HG03175 (cell line): ENCODE data around the gene PCDHA7.
"Not testable (repeated sequence)": the region's sequence is repeated elsewhere in the genome, so short reads cannot be mapped to it uniquely, and the experiment has no call there.

Source experiments
- ATAC-seq: cut with Tn5 transposase; IDR thresholded peaks from one replicate; pipeline ENCODE4 v1.9.1; 2021; ENCODE audit warnings: mild to moderate bottlenecking, moderate library complexity; ENCODE audit not compliant: unreplicated experiment

The PCDHA7 gene

GRCh38 chr5:140833993-140834392 lies at the start of gene PCDHA7:
Gene PCDHA7, plus strand, starts transcription at chr5:140834269. Its CDS starts 115 bp downstream, at chr5:140834384.
- no peak for ATAC-seq

GRCh38 chr5:140785905-140786686 lies 48.0 kb upstream of the PCDHA7 start, which contains the start of gene PCDHA1:
Gene PCDHA1, plus strand, starts transcription at chr5:140786140.
- no peak for ATAC-seq

- ATAC-seq, result not testable (repeated sequence)
Measured at GRCh38 chr5:140787422-140787821, 46.6 kb upstream of the PCDHA7 start.

- not testable (repeated sequence) for ATAC-seq
Measured at GRCh38 chr5:140787849-140788504, 46.1 kb upstream of the PCDHA7 start.

GRCh38 chr5:140791089-140791488 lies 43.0 kb upstream of the PCDHA7 start:
- no peak for ATAC-seq

- ATAC-seq, result no peak
Measured at GRCh38 chr5:140794595-140795258, 39.3 kb upstream of the PCDHA7 start, which contains the start of gene PCDHA2. Gene PCDHA2, plus strand, starts transcription at chr5:140794852.

GRCh38 chr5:140795259-140795641 lies 38.8 kb upstream of the PCDHA7 start:
- ATAC-seq, result no peak

- ATAC-seq, result not testable (repeated sequence)
Measured at GRCh38 chr5:140796072-140796717, 37.9 kb upstream of the PCDHA7 start.

GRCh38 chr5:140796718-140797095 lies 37.4 kb upstream of the PCDHA7 start:
- ATAC-seq, result no peak

GRCh38 chr5:140800816-140801493 lies 33.1 kb upstream of the PCDHA7 start, which contains the start of gene PCDHA3:
Gene PCDHA3, plus strand, starts transcription at chr5:140801057.
- no peak for ATAC-seq

- no peak for ATAC-seq
Measured at GRCh38 chr5:140801494-140801841, 32.6 kb upstream of the PCDHA7 start.

GRCh38 chr5:140802381-140802780 lies 31.7 kb upstream of the PCDHA7 start:
- ATAC-seq, result not testable (repeated sequence)

GRCh38 chr5:140802781-140803271 lies 31.2 kb upstream of the PCDHA7 start:
- ATAC-seq, result no peak

GRCh38 chr5:140806834-140807775 lies 27.0 kb upstream of the PCDHA7 start, which contains the start of gene PCDHA4:
Gene PCDHA4, plus strand, starts transcription at chr5:140807068.
- ATAC-seq, result no peak

GRCh38 chr5:140808241-140808888 lies 25.7 kb upstream of the PCDHA7 start:
- not testable (repeated sequence) for ATAC-seq

GRCh38 chr5:140808889-140809291 lies 25.2 kb upstream of the PCDHA7 start:
- no peak for ATAC-seq

- ATAC-seq, result no peak
Measured at GRCh38 chr5:140821375-140822280, 12.4 kb upstream of the PCDHA7 start, which contains the start of gene PCDHA5. Gene PCDHA5, plus strand, starts transcription at chr5:140821613.

- no peak for ATAC-seq
Measured at GRCh38 chr5:140822281-140822629, 11.8 kb upstream of the PCDHA7 start.
